KMS-11 (cell line): ENCODE results near the gene HLA-C.

Experiments used
- H2AFZ ChIP-seq: fragments of 200-600 bp; sonication (generic); 2 replicates; pipeline ENCODE4 v1.6.1; 2016; ENCODE audit warnings: antibody characterized with exemption, mixed run types, low read depth
- H3K27ac ChIP-seq: fragments of 200-600 bp; sonication (generic); 2 replicates; pipeline ENCODE4 v1.6.1; 2016; ENCODE audit warnings: mild to moderate bottlenecking, mixed run types
- H3K27me3 ChIP-seq: fragments of 200-600 bp; sonication (generic); 2 replicates; pipeline ENCODE4 v1.6.1; 2017; ENCODE audit warnings: mild to moderate bottlenecking, low read depth, mixed run types, moderate library complexity; ENCODE audit not compliant: insufficient read depth
- H3K36me3 ChIP-seq: fragments of 200-600 bp; sonication (generic); 2 replicates; pipeline ENCODE4 v1.6.1; 2017; ENCODE audit warnings: mild to moderate bottlenecking, mixed run types; ENCODE audit not compliant: insufficient read depth
- H3K4me1 ChIP-seq: fragments of 200-600 bp; sonication (generic); 2 replicates; pipeline ENCODE4 v1.6.1; 2016; ENCODE audit warnings: mild to moderate bottlenecking, low read depth, mixed run types; ENCODE audit not compliant: poor library complexity, severe bottlenecking
- H3K4me2 ChIP-seq: fragments of 200-600 bp; sonication (generic); 2 replicates; pipeline ENCODE4 v1.7.0; 2016; ENCODE audit warnings: mild to moderate bottlenecking, mixed run types
- H3K4me3 ChIP-seq: fragments of 200-600 bp; sonication (generic); IDR thresholded peaks from 2 replicates; pipeline ENCODE4 v1.6.1; 2017; ENCODE audit warnings: low read depth, low read length, mixed read lengths; ENCODE audit not compliant: insufficient read depth
- H3K79me2 ChIP-seq: fragments of 200-600 bp; sonication (generic); 2 replicates; pipeline ENCODE4 v1.6.1; 2016; ENCODE audit warnings: low read depth, mixed run types; ENCODE audit not compliant: insufficient read depth
- H3K9ac ChIP-seq: fragments of 200-600 bp; sonication (generic); 2 replicates; pipeline ENCODE4 v1.6.1; 2016; ENCODE audit warnings: mild to moderate bottlenecking, mixed run types
- H4K20me1 ChIP-seq: fragments of 200-600 bp; sonication (generic); 2 replicates; pipeline ENCODE4 v1.6.1; 2016; ENCODE audit warnings: mild to moderate bottlenecking, mixed run types; ENCODE audit not compliant: insufficient read depth
- CTCF ChIP-seq: fragments of 200-600 bp; sonication (generic); conservative IDR thresholded peaks from 2 replicates; pipeline ENCODE4 v1.6.1; 2017; ENCODE audit warnings: low read depth, mild to moderate bottlenecking, antibody characterized with exemption, low read length, moderate library complexity, mixed read lengths

HLA-C gene

DNA sequence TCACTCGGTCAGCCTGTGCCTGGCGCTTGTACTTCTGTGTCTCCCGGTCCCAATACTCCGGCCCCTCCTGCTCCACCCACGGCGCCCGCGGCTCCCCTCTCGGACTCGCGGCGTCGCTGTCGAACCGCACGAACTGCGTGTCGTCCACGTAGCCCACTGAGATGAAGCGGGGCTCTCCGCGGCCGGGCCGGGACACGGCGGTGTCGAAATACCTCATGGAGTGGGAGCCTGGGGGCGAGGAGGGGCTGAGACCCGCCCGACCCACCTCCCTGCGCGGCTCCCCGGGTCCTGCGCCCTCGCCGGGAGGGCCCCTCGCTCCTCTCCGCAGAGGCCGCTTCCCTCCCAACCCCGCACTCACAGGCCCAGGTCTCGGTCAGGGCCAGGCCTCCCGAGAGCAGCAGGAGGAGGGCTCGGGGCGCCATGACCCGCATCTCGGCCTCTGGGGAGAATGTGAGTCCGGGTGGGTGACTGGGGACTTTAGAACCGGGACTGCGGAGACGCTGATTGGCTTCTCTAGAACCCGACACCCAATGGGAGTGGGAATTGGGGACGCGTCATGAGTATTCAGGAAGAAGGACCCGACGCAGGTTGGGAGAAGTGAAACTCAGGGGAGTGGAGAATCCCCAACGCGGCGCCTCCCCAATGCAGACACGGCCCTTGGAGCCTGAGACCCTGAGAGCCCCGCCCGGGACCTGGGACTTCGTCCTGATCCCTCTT lies at the start of gene HLA-C:
Gene HLA-C (minus strand): TSS at position 452 of the 717 bp plus-strand sequence. CDS start 21 bp downstream, at position 431.
- Histone ChIP-seq H3K4me2 (peak within 1 kb of the TSS; percentile 91), H3K79me2 (no peaks in the 10 kb centered on the region), H3K27me3 (no peaks in the 10 kb centered on the region), H2AFZ (peak within 1 kb of the TSS; percentile 86), H3K4me3 (no peak within 1 kb of the TSS), H3K4me1 (peaks cover 4% of the 10 kb centered on the region), H3K9ac (peak within 1 kb of the TSS; percentile 66), H3K27ac (peak within 1 kb of the TSS; percentile 49), H4K20me1 (no peaks in the 10 kb centered on the region), H3K36me3 (no peaks in the 10 kb centered on the region)
- no peak for TF ChIP-seq CTCF

DNA sequence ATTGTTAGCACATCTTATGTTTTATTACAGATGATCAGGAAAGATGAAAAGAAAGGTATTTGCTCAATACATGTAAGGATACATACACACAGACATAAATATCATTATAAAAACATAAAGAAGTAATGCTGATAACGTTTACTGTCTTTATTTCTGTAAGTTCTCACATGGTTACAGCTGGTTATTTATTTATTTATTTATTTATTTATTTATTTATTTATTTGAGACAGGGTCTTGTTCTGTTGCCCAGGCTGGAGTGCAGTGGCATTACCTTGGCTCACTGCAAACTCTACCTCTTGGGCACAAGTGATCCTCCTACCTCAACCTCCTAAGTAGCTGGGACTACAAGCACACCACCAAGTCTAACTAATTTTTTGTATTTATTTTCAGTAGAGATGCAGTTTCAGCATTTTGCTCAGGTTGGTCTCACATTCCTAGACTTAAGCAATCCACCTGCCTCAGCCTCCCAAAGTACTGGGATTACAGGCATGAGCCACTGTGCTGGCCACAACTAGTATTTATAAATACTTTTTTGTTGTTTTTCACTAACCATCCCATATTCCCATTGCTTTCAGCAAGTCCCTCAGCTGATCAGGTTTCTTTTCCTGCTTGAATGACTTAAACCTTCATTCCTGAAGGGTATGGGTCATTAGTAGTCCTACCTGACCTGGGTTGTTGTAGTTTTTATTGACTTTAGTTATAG lies 49.3 kb upstream of the HLA-C start:
- Histone ChIP-seq H3K36me3 (no peaks in the 10 kb centered on the region), H3K79me2 (no peaks in the 10 kb centered on the region), H3K4me2 (no peak overlapping the region), H4K20me1 (no peaks in the 10 kb centered on the region), H2AFZ (no peak overlapping the region), H3K9ac (no peak overlapping the region), H3K27ac (no peak overlapping the region), H3K4me3 (no peak overlapping the region), H3K4me1 (no peaks in the 10 kb centered on the region), H3K27me3 (no peaks in the 10 kb centered on the region)
- no peak for TF ChIP-seq CTCF

DNA sequence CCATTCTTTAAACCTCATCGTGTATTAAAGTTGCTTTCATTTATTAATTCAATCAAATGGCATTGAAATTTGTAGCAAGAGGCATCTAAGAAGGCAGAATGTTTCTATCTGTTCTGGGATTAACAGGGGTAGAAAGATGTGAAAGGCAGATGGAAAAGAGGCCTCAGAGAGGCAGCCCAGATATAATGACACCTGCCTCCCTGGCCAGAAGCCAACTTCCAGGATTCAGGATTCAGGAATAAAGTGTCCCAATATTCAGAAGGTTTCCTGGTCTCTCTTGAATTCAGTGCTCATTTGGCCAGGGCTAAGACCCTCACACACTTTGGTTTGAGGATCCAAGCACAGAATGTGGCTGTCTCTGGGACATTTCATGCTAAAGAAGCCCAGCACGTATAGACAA lies 45.1 kb upstream of the HLA-C start:
- TF ChIP-seq CTCF: no peak
- no peak overlapping the region for H2AFZ ChIP-seq
- H3K79me2 ChIP-seq: no peaks in the 10 kb centered on the region
- no peaks in the 10 kb centered on the region for H3K27me3 ChIP-seq
- H3K4me3 ChIP-seq: no peak overlapping the region
- no peaks in the 10 kb centered on the region for H3K4me1 ChIP-seq
- H3K9ac ChIP-seq: no peak overlapping the region
- no peak overlapping the region for H3K27ac ChIP-seq
- H3K4me2 ChIP-seq: no peak overlapping the region
- H3K36me3 ChIP-seq: no peaks in the 10 kb centered on the region
- H4K20me1 ChIP-seq: no peaks in the 10 kb centered on the region

DNA sequence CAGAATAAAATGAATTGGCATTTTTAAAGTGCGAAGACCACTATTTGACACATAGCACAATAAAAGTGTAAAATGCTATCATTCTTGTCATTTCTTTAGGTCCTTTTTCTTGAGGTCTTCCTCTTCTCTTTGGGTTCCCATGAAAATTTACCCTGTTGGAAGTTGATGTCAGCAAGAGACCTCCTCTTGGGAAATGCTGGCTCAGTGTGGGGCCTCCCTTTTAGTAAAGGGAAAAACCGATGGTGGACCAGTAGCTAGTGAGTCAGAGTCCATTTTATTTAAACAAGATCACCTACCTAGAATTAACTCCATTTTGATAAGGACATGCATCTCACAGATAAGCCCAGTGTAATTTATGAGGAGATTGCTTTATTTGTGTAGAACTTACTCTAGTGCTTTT lies 37.7 kb upstream of the HLA-C start:
- Histone ChIP-seq H3K36me3 (no peaks in the 10 kb centered on the region), H2AFZ (no peak overlapping the region), H3K27ac (no peak overlapping the region), H4K20me1 (no peaks in the 10 kb centered on the region), H3K27me3 (no peaks in the 10 kb centered on the region), H3K9ac (no peak overlapping the region), H3K4me2 (no peak overlapping the region), H3K4me1 (no peaks in the 10 kb centered on the region), H3K4me3 (no peak overlapping the region), H3K79me2 (no peaks in the 10 kb centered on the region)
- TF ChIP-seq CTCF: no peak
